ENCODE results near the gene CENPC.

Gene CENPC

DNA sequence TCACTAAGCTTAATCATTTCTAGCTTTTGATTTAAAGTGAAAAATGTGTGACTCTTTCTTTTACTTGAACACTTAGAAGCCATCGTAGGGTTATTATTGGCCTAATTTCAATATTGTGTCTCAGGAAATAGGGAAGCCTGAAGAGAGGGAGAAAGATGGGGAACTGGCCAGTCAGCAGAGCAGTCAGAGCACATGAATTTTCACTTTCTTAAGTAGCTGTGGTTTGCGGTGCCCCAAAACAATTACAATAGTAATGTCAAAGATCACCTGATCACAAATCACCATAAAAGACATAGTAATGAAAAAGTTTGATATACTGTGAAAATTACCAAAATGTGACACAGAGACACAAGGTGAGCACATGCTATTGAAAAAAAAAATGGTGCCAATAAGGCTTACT, 45.5 kb downstream of the CENPC start:
- H3K27ac ChIP-seq (ENCODE audit: low read depth, low read length) = no peak overlapping the region

DNA sequence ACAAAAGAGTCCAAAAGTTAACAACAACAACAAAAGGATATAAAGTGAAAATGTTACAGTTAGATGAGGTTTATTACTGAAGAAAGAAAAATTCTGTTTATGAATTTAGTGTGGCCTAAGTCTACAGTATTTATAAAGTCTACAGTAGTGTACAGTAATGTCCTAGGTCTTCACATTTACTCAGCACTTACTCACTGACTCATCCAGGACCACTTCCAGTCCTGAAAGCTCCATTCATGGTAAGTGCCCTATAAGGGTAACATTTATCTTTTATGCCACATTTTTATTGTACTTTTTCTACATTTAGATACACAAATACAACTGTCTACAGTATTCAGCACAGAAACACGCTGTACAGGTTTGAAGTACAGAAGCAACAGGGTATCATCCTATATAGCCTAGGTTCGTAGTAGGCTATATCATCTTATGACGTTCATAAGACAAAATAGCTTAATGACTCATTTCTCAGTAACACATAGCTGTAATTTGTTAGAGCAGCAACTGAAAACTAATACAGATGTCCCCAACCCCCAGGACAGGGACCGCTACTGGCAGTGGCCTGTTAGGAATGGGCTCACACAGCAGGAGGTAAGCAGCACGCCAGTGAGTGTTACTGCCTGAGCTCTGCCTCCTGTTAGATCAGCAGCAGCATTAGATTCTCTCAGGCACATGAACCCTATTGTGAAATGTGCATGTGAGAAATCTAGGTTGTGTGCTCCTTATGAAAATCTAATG, 61.3 kb downstream of the CENPC start:
- peaks cover 0 to 4% (median 0%) of the 10 kb centered on the region in 5 donors for H3K9me3 ChIP-seq (ENCODE audit: control insufficient read depth in 5 of 5, low read length in 5 of 5)
- H3K36me3 ChIP-seq (ENCODE audit: control insufficient read depth in 5 of 5, insufficient read depth in 5 of 5, low read length in 5 of 5) = peaks cover 17 to 52% (median 30%) of the 10 kb centered on the region in 5 donors
- no peak overlapping the region for H3K9ac ChIP-seq (ENCODE audit: low read length in 5 of 5)
- H3K27me3 ChIP-seq (ENCODE audit: control insufficient read depth in 5 of 5, insufficient read depth in 4 of 5, low read length in 5 of 5) = no peaks in the 10 kb centered on the region
- H3K4me1 ChIP-seq (ENCODE audit: control insufficient read depth in 5 of 5, insufficient read depth in 5 of 5, low read length in 5 of 5) = no peaks in the 10 kb centered on the region
- H3K4me3 ChIP-seq (ENCODE audit: low read depth in 1 of 5, low read length in 5 of 5) = no peak overlapping the region
- no peak overlapping the region for H3K27ac ChIP-seq (ENCODE audit: low read depth, low read length)

More for the DNA sequence above, 45.5 kb downstream of the CENPC start:
- Histone ChIP-seq H3K9me3 (ENCODE audit: control insufficient read depth in 5 of 5, low read length in 5 of 5) (no peaks in the 10 kb centered on the region), H3K4me1 (ENCODE audit: control insufficient read depth in 5 of 5, insufficient read depth in 5 of 5, low read length in 5 of 5) (no peaks in the 10 kb centered on the region), H3K27me3 (ENCODE audit: control insufficient read depth in 5 of 5, insufficient read depth in 4 of 5, low read length in 5 of 5) (no peaks in the 10 kb centered on the region), H3K36me3 (ENCODE audit: control insufficient read depth in 5 of 5, insufficient read depth in 5 of 5, low read length in 5 of 5) (peaks cover 5 to 31% (median 20%) of the 10 kb centered on the region in 5 donors), H3K9ac (ENCODE audit: low read length in 5 of 5) (no peak overlapping the region), H3K4me3 (ENCODE audit: low read depth in 1 of 5, low read length in 5 of 5) (no peak overlapping the region)

DNA sequence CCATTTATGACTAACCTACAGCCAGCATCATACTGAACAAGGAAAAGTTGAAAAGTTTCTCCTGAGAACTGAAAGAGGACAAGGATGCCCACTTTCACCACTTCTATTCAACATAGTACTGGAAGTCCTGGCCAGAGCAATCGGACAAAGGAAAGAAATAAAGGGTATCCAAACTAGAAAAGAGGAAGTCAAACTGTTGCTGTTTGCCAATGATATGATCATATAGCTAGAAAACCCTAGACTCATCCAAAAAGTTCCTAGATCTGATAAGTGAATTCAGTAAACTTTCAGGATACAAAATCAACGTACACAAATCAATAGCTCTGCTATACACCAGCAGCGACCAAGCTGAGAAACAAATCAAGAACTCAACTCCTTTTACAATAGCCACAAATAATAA, 64.5 kb downstream of the CENPC start:
- Histone ChIP-seq H3K9me3 (ENCODE audit: control insufficient read depth in 5 of 5, low read length in 5 of 5) (peaks cover 0 to 4% (median 0%) of the 10 kb centered on the region in 5 donors), H3K4me1 (ENCODE audit: control insufficient read depth in 5 of 5, insufficient read depth in 5 of 5, low read length in 5 of 5) (no peaks in the 10 kb centered on the region), H3K4me3 (ENCODE audit: low read depth in 1 of 5, low read length in 5 of 5) (no peak overlapping the region), H3K36me3 (ENCODE audit: control insufficient read depth in 5 of 5, insufficient read depth in 5 of 5, low read length in 5 of 5) (peaks cover 34 to 54% (median 40%) of the 10 kb centered on the region in 5 donors), H3K27me3 (ENCODE audit: control insufficient read depth in 5 of 5, insufficient read depth in 4 of 5, low read length in 5 of 5) (no peaks in the 10 kb centered on the region), H3K9ac (ENCODE audit: low read length in 5 of 5) (no peak overlapping the region), H3K27ac (ENCODE audit: low read depth, low read length) (no peak overlapping the region)

DNA sequence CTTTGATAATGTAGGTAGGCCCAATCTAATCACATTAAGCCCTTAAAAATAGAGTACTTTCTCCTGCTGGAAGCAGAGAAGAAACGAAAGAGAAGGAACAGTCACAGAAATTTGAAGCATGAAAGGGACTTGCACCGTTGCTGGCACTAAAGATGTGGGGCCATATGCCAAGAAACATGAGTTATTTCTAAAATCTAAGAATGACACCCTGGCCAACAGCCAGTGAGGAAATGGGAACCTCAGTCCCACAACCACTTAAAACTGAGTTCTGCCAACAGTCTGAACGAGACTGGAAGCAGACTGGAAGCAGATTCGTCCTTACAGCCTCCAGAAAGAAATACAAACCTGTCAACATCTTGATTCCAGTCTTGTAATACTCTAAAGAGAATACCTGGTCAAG, 70.1 kb downstream of the CENPC start:
- Histone ChIP-seq H3K36me3 (ENCODE audit: control insufficient read depth in 5 of 5, insufficient read depth in 5 of 5, low read length in 5 of 5) (peaks cover 43 to 59% (median 51%) of the 10 kb centered on the region in 5 donors), H3K4me3 (ENCODE audit: low read depth in 1 of 5, low read length in 5 of 5) (no peak overlapping the region), H3K9me3 (ENCODE audit: control insufficient read depth in 5 of 5, low read length in 5 of 5) (peaks cover 0 to 3% (median 0%) of the 10 kb centered on the region in 5 donors), H3K4me1 (ENCODE audit: control insufficient read depth in 5 of 5, insufficient read depth in 5 of 5, low read length in 5 of 5) (no peaks in the 10 kb centered on the region), H3K9ac (ENCODE audit: low read length in 5 of 5) (no peak overlapping the region), H3K27me3 (ENCODE audit: control insufficient read depth in 5 of 5, insufficient read depth in 4 of 5, low read length in 5 of 5) (no peaks in the 10 kb centered on the region), H3K27ac (ENCODE audit: low read depth, low read length) (no peak overlapping the region)

DNA sequence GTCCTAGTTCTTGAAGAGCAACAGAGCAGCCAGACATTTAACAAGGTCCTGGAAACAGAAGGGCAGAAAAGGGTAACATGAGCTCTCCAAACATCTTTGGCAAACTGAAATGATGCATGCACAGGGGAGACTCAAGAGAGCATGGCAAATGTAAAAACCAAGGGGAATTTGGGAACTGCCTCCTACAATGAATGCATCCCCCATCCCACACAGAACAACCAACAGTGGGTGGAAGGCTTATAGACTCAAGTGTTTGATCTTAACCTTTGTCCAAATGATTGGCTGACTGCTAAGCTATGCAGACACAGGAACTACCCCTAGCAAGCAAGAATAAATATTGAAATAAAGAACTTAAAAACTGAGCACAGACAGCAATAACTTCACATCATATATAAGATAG, 74.4 kb downstream of the CENPC start:
- peaks cover 34 to 54% (median 41%) of the 10 kb centered on the region in 5 donors for H3K36me3 ChIP-seq (ENCODE audit: control insufficient read depth in 5 of 5, insufficient read depth in 5 of 5, low read length in 5 of 5)
- no peak overlapping the region for H3K4me3 ChIP-seq (ENCODE audit: low read depth in 1 of 5, low read length in 5 of 5)
- peaks cover 0 to 3% (median 0%) of the 10 kb centered on the region in 5 donors for H3K9me3 ChIP-seq (ENCODE audit: control insufficient read depth in 5 of 5, low read length in 5 of 5)
- no peak overlapping the region for H3K9ac ChIP-seq (ENCODE audit: low read length in 5 of 5)
- H3K27ac ChIP-seq (ENCODE audit: low read depth, low read length) = no peak overlapping the region
- H3K27me3 ChIP-seq (ENCODE audit: control insufficient read depth in 5 of 5, insufficient read depth in 4 of 5, low read length in 5 of 5) = no peaks in the 10 kb centered on the region
- H3K4me1 ChIP-seq (ENCODE audit: control insufficient read depth in 5 of 5, insufficient read depth in 5 of 5, low read length in 5 of 5) = no peaks in the 10 kb centered on the region

DNA sequence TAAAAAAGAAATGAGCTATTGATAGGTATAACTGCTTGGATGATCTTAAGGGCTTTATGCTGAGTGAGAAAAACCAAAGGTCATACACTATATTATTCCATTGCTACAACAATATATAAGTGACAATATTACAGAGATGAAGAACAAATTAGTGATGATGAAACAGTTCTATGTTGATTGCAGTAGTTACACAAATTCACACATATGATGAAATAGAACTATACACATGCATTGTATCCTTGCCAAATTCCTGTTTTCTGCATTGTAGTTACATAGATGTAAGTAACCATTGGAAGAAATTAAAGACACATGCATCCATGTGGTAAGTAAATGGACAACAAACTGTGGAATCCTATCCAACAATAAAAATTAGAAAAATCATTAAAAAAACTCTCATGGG, 76.5 kb downstream of the CENPC start:
- H3K9ac ChIP-seq (ENCODE audit: low read length in 5 of 5) = no peak overlapping the region
- peaks cover 24 to 41% (median 27%) of the 10 kb centered on the region in 5 donors for H3K36me3 ChIP-seq (ENCODE audit: control insufficient read depth in 5 of 5, insufficient read depth in 5 of 5, low read length in 5 of 5)
- H3K4me3 ChIP-seq (ENCODE audit: low read depth in 1 of 5, low read length in 5 of 5) = no peak overlapping the region
- H3K4me1 ChIP-seq (ENCODE audit: control insufficient read depth in 5 of 5, insufficient read depth in 5 of 5, low read length in 5 of 5) = no peaks in the 10 kb centered on the region
- H3K9me3 ChIP-seq (ENCODE audit: control insufficient read depth in 5 of 5, low read length in 5 of 5) = no peaks in the 10 kb centered on the region
- no peaks in the 10 kb centered on the region for H3K27me3 ChIP-seq (ENCODE audit: control insufficient read depth in 5 of 5, insufficient read depth in 4 of 5, low read length in 5 of 5)
- no peak overlapping the region for H3K27ac ChIP-seq (ENCODE audit: low read depth, low read length)

DNA sequence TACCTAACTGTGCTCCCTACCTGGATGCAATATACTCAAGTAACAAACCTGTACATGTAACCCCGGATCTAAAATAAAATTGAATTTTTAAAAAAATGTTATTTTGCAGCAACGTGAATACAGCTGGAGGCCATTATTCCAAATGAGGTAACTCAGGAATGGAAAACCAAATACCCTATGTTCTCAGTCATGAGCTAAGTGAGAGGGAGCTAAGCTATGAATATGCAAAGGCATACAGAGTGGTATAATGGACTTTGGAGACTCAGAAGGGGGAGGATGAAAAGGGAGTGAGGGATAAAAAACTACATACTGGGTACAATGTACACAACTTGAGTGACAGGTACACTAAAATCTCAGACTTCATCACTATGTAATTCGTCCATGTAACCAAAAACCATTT, 78.6 kb downstream of the CENPC start:
- no peaks in the 10 kb centered on the region for H3K9me3 ChIP-seq (ENCODE audit: control insufficient read depth in 5 of 5, low read length in 5 of 5)
- H3K27me3 ChIP-seq (ENCODE audit: control insufficient read depth in 5 of 5, insufficient read depth in 4 of 5, low read length in 5 of 5) = no peaks in the 10 kb centered on the region
- H3K4me3 ChIP-seq (ENCODE audit: low read depth in 1 of 5, low read length in 5 of 5) = no peak overlapping the region
- no peak overlapping the region for H3K9ac ChIP-seq (ENCODE audit: low read length in 5 of 5)
- no peak overlapping the region for H3K27ac ChIP-seq (ENCODE audit: low read depth, low read length)
- H3K4me1 ChIP-seq (ENCODE audit: control insufficient read depth in 5 of 5, insufficient read depth in 5 of 5, low read length in 5 of 5) = no peaks in the 10 kb centered on the region
- H3K36me3 ChIP-seq (ENCODE audit: control insufficient read depth in 5 of 5, insufficient read depth in 5 of 5, low read length in 5 of 5) = peaks cover 13 to 34% (median 21%) of the 10 kb centered on the region in 5 donors

DNA sequence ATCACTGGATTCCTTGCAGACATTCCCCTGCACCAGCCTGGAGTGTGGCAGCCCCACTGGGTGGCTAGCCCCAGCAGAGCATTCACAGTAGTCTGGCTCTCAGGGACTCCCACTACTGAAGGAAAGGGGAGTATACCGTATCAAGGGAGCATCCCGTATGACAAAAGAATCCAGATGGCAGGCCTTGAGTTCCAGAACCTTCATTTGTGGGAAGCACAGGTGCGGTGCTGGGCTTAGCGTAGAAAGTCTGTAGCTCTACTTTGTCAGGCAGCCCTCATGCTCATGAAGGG, 79.6 kb downstream of the CENPC start:
- H3K36me3 ChIP-seq (ENCODE audit: control insufficient read depth in 5 of 5, insufficient read depth in 5 of 5, low read length in 5 of 5) = peaks cover 9 to 29% (median 15%) of the 10 kb centered on the region in 5 donors
- no peak overlapping the region for H3K9ac ChIP-seq (ENCODE audit: low read length in 5 of 5)
- H3K27me3 ChIP-seq (ENCODE audit: control insufficient read depth in 5 of 5, insufficient read depth in 4 of 5, low read length in 5 of 5) = no peaks in the 10 kb centered on the region
- no peaks in the 10 kb centered on the region for H3K4me1 ChIP-seq (ENCODE audit: control insufficient read depth in 5 of 5, insufficient read depth in 5 of 5, low read length in 5 of 5)
- H3K9me3 ChIP-seq (ENCODE audit: control insufficient read depth in 5 of 5, low read length in 5 of 5) = no peaks in the 10 kb centered on the region
- H3K27ac ChIP-seq (ENCODE audit: low read depth, low read length) = no peak overlapping the region
- H3K4me3 ChIP-seq (ENCODE audit: low read depth in 1 of 5, low read length in 5 of 5) = no peak overlapping the region

DNA sequence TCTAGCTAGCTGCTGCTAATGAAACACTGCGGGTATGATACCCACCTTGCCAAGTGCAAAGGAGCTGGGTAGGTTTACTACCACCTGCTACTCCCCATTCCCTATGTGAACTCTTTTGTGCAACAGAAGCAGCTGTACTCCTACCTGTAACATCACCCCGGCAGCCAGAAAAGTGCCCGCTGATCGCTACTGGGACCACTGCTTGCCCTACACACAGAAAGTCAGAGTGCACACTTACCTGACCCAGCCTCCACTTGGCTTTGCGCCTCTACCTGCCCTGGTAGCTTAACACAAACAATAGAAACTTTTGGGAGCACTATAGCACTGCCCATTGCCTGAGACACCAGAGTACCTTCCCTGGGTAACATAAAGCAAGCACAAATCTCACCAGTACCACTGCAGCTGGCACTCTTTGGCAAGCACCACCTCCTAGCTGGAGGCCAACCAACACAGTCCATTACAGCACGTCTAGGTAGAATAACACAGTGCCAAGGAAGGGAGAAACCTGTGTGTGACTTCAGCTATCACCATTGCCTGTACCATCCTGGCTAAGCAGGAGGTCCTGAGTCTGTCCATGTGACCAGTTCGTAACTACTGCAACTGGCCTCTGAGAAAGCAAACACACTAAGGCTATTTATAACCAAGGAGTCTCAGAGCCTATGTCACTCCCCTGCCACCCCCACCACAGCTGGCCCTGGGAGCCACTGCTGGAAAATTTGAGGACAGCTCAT, 80.1 kb downstream of the CENPC start:
- peaks cover 6 to 29% (median 12%) of the 10 kb centered on the region in 5 donors for H3K36me3 ChIP-seq (ENCODE audit: control insufficient read depth in 5 of 5, insufficient read depth in 5 of 5, low read length in 5 of 5)
- no peak overlapping the region for H3K9ac ChIP-seq (ENCODE audit: low read length in 5 of 5)
- H3K27ac ChIP-seq (ENCODE audit: low read depth, low read length) = no peak overlapping the region
- H3K4me1 ChIP-seq (ENCODE audit: control insufficient read depth in 5 of 5, insufficient read depth in 5 of 5, low read length in 5 of 5) = no peaks in the 10 kb centered on the region
- H3K9me3 ChIP-seq (ENCODE audit: control insufficient read depth in 5 of 5, low read length in 5 of 5) = no peaks in the 10 kb centered on the region
- H3K4me3 ChIP-seq (ENCODE audit: low read depth in 1 of 5, low read length in 5 of 5) = no peak overlapping the region
- no peaks in the 10 kb centered on the region for H3K27me3 ChIP-seq (ENCODE audit: control insufficient read depth in 5 of 5, insufficient read depth in 4 of 5, low read length in 5 of 5)

DNA sequence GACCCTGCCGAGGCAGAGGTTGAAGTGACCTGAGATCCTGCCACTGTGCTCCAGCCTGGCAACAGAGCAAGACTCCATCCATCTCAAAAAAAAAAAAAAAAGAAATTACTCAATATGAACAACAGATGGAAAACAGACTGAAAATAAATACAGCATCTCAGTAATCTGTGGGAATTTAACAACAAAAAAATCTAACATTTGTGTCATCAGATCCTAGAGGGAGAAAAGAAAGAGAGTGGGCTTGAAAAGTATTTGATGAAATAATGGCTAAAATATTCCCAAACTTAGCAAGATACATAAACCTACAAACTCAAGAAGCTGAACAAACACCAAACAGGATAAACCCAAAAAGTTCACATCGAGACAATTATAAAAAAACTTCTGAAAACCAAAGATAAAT, 84.7 kb downstream of the CENPC start:
- H3K36me3 ChIP-seq (ENCODE audit: control insufficient read depth in 5 of 5, insufficient read depth in 5 of 5, low read length in 5 of 5) = peaks cover 0 to 18% (median 6%) of the 10 kb centered on the region in 5 donors
- H3K27me3 ChIP-seq (ENCODE audit: control insufficient read depth in 5 of 5, insufficient read depth in 4 of 5, low read length in 5 of 5) = no peaks in the 10 kb centered on the region
- H3K27ac ChIP-seq (ENCODE audit: low read depth, low read length) = no peak overlapping the region
- H3K4me1 ChIP-seq (ENCODE audit: control insufficient read depth in 5 of 5, insufficient read depth in 5 of 5, low read length in 5 of 5) = no peaks in the 10 kb centered on the region
- H3K9me3 ChIP-seq (ENCODE audit: control insufficient read depth in 5 of 5, low read length in 5 of 5) = peaks cover 0 to 2% (median 0%) of the 10 kb centered on the region in 5 donors
- H3K4me3 ChIP-seq (ENCODE audit: low read depth in 1 of 5, low read length in 5 of 5) = no peak overlapping the region
- H3K9ac ChIP-seq (ENCODE audit: low read length in 5 of 5) = no peak overlapping the region

Data from subcutaneous abdominal adipose tissue (tissue), 5 donors.